Fibroblast of skin of right quadriceps (primary cell): ENCODE measurements around the gene PLLP.
A peak's percentile ranks its signal among the peaks of the same experiment; 100 is the strongest.

ENCODE experiments used
- DNase-seq: peaks from one replicate; pipeline ENCODE4 v3.0.0-alpha.2; 2013

The PLLP gene

DNA sequence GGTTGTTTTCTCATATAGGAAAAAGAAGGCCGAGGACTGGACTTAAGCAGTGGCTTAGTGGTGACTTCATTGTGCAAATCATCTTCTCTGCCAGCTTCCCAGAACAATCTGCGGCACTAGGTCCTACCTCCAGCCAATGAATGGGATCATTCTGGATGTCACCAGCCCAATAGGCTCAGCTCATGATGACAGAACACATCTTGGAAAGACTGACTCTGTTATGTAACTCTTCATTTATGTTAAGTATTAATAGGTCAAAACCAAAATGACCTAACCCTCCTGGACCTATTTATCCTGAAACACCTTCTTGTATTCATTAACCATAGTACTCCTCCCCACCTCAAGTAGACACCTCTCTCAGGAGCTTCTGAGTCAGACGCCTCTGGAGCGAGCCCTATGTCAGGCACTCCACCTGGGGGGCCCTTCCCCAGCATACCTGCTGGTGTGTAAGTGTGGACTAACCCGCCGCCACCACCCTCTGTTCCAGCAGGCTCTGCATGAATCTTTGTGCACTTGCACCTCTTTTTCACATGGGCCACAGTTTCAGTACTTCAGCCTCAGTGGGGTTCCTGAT lies 32.2 kb downstream of the PLLP start:
- DNase-seq = no peak

DNA sequence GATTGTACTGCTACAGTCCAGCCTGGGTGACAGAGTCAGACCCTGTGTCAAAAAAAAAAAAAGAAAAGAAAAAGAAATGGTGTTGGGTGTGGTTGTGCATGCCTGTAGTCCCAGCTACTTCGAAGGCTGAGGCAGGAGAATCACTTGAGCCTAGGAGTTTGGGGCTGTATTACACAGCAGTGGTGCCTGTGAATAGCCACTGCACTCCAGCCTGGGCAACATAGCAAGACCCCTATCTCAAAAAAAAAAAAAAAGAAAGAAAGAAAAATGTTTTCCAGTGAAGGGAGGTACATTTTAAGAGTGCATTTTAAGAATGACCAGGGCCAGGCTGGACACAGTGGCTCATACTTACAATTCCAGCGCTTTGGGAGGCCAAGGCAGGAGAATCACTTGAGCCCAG lies 33.1 kb downstream of the PLLP start:
- DNase-seq = no peak

DNA sequence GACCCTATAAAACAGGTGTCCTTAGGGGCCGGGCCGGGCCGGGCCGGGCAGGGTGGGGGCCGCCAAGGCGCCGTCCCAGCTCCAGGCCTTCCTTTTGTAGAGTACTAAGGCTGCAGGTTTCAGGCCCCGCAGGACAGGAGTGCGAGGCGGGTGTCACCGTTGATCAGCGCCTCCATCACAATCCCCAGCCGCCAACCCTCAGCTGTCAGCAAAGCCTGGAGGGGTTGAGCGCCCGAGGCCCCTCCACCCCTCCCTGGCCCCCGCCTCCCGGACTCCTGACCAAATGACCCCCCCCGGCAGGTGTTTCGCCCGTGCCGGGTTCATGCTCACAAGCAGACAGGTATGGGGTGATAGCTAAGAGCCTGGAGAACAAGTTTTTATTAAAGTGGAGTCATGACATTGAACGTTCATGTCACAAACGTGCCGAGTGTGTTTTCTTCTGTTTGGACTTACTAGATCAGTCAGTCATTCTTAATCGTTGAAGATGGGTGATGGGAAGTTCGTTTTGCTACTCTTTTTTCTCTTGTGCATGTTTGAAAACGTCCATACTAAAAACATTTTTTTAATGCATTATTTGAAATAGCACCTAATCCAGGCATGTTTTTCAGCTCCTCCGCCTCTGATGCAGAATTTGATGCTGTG lies 38.9 kb downstream of the PLLP start:
- DNase-seq = no peak

DNA sequence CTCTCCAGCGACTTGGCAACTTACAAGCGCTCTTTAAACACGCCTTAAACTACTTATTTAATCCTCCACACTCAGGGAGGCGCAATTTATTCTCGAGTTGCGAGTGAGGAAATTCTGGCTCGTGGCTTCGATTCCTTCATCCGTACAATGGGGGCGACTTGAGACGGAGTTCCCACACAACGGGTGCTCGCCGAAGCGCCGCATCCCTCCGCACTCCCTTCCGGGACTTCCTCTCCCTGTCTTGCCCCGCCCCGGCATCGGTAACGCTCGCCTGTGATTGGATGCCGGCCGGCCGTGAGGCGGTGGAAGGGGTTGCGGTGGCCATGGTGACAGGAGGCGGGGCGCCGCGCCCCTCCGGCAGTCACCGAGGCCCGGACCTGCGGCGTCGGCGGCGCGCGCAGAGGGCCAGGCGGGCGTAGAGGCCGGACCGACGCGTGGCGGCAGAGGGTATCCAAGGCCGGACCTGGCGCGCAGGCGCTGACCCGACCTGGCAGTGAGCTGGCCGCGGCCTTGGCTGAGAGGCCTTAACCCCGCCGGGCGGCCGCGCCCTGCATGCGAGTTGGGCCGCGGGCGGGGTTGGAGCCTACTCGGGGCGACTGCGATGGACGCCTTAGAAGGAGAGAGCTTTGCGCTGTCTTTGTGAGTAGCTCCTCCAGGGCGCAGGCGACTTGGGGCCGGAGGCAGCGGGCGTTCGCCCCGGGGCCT lies 39.6 kb downstream of the PLLP start, which contains the start of gene ARL2BP:
ARL2BP (plus strand) TSS at position 493 of the 705 bp plus-strand sequence; CDS start at position 602, 109 bp downstream.
- peak; percentile 97 for DNase-seq

DNA sequence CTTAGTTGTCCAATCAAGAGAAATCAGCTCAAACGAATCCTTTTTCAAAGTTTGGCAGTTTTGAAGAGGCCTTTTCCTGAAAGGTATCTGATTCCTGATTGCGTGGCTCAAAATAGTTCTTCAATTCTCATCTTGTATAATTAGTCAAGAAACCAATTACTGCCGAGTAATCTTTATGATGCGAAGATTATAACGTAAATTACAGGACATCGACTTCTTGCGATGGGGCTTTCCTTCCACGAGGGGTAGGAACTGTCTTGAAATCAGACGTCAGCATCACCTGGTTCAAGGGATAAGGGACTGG lies 40.1 kb downstream of the PLLP start:
- no peak for DNase-seq

DNA sequence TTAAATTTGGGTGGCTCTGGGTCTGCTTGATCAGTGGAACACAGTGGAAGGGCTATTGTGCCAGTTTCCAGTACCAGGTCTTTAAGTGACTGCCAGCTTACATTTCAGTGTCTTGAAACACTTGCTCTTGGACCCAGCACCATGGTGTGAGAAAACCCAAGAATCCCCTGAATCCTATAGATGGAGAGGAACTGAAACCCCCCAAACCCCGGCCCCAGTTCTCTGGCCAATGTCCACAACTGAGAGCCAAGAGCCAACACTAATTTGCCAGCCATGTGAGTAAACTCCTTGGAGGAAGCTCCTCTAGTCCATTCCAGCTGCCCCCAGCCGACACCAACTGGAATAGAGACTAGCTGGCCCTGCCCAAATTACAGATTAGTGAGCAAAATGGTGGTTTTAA lies 41.8 kb downstream of the PLLP start:
- no peak for DNase-seq

DNA sequence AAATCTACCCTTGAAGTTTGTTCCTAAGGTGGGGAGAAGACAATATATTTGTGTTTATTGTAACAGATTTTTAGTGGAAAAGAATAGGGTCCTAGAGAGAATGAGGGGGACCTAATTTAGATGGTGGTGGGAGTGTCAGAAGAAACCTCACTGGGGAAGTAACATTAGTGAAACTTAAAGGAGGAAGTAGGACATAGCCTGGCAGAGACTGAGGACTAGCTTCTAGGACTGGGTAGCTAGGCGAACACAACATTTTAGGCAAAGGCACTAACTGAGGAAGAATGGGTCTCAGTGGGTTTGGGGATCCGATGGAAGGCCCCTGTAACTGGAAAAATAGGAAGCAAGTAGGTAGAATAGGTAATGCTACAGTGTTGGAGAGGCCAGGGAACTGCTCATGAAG lies 43.6 kb downstream of the PLLP start:
- DNase-seq = no peak

DNA sequence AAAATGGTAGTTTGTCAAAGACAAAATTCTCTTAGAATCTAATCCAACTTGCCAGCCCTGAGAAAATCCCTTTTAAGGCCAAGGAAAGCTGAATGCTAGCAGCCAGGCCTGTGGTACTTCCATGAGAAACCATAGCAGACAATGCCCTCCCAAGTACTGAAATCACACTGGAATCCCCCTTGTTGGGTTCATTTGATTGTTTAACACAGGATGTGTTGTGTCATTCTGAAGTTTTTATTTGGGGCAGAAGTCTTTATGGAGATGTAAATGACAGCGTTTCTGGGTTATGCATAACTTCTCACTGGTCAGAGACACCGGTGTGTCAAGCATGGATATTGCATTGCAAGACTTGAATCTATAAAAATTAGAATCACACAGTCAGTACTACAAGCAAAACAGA lies 45.4 kb downstream of the PLLP start:
- DNase-seq = no peak

DNA sequence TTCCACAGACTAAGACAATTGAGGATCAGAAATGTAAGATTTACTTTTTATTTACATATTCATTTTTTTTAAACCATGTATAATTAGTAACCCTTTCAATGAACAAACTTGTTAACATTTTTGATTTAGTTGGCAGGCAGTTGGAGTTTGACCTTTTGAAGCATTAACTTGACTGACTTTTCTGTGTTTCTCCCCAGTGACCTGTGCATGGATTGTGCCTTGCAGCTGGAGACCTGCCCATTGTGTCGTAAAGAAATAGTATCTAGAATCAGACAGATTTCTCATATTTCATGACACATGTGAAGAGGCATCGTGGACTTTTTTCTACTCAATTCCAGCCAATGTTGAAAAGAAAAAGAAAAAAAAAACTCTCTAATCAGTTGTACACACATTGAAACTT lies 45.8 kb downstream of the PLLP start:
- no peak for DNase-seq

DNA sequence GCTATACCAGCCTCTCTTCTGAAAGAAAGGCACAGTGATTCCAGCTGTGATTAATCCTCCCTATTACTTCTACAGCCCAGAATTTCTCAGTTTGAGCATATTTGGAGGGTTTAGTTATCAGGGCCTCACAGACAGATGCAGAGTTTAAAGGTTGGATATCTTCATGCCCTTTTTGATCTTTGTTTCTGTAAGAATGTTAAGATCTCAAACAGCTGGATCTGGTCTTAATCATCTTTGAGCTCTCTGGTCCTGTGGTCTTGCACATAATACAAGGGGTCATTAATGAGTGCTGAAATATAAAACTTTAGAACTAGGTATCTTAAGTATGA lies 48.5 kb downstream of the PLLP start:
- no peak for DNase-seq

DNA sequence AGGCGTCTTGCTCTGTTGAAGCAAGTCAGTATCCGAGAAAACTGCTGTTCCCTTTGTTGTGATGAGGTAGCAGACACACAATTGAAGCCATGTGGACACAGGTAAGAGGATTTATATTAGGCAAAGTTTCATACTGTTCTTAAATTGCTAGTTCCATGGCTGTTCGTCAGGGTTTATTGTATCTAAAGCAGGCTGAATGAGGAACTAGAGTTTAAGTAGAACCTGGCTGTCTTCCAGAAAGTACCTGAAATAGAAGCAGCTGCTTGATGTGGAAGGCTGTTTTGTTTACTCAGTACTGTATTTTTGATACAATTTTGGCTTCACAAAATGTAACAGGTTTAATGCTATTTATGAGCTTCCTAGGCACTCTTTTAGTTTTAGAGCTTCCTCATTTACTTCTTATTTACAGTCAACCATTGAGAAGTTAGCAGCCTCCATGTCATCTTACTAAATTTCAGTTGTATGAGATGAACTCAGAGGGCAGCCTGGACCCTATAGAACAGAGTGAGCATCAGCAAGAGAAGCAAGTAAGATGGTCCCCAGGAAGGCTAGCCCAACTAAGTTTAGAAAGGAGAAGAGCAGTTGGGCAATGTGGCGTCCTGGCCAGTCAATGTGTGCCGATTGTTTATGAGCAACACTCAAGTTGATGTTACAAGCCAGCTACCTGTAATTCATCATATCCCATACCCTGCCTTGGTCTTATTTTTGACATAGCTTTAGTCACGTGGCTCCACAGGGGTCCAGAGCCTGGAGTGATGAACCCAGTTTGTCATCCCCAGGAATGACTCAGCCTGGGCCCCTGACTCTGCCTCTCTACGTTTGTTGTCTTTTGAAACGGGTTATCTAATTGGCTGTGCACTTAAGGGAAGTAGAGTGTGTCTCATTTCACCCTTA lies 49.1 kb downstream of the PLLP start:
- peak; percentile 87 for DNase-seq

DNA sequence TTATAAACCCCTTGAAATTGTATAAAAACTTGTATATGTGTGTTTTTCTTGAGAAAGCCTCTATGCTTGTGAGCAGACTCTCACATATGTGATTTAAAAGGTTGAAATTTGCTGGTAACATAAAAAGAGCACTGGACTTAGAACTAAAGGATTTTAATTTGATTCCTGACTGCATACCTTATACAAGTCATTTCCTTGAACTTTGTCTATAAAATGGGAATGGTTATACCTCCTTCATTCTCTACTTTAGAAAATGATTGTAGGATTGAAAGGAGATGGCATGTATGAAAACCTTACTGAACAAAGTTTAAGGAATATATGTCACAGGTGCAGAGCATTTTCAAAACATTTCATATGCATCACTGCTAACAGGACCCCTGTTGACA lies 49.8 kb downstream of the PLLP start:
- no peak for DNase-seq

DNA sequence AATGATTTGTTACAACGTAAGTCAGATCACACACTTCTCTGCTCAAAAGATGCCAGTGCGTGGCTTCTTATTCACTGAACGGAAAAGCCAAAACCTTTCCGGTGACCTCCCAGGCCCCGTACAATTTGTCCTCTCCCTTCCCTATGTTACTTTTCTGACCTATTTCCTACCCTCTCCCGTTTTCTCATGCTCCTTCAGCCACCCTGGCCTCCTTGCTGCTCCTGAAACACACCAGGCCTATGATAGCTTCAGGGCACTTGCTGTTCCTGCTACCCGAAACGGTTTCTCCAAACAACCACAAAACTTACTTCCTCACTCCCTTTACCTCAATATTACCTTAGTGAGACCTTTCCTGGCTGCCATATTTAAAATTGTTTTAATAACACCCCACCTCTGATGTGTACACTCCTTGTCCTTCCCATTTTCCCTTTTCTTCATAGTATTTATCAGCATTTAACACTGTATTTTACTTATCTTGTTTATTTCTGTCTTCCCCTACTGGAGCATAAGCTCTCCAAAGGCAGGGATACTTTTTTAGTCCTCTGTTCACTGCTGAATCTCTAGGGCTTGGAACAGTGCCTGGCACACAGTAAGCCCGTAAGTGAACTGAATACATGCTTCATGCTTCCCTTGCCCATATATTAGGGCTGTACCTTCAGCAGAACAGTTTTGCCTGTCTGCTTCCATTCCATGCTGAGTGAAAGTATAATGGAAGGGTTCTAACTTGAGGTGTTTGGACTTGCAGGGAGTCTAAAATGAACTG lies 50.3 kb downstream of the PLLP start:
- no peak for DNase-seq

DNA sequence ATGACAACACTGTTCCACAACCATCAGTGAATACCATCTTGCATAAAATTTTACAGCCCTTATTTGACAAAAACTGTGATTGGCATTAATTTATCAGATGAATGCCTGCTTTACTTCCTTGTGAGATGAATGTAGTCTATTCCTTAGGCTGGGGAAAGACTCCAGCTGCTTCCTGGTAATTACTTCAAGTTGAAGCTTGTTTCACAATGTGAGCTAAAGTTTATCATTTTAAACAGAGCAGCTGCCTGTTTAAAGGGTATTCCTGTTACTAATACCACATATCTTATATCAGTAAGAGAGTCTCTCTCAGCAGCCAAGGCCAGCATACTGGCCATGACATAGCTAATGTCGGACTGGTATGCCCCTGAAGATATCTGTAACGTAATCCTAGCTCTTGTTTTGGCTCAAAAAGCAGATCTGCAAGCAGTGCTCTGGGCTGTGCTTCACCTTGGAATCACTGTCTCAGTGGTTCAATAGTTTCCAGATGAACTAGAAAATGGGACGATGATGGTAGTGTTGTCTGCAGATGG lies 52.6 kb downstream of the PLLP start:
- no peak for DNase-seq

DNA sequence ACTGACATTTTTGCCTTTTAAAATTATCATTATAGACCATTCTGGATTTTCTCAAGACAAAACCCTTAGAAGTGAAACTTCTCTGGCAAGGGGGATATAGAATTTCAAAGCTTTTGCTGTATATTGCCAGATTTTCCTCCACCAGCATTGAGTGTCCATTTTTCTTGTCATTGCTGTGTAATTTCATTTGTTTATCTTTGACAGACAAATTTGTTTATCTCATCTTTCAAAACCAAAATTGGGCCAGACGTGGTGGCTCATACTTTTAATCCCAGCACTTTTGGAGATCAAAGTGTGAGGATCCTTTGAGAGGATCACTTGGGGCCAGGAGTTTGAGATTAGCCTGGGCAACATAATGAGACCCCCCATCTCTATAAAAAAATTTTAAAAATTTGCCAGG lies 55.4 kb downstream of the PLLP start:
- no peak for DNase-seq

DNA sequence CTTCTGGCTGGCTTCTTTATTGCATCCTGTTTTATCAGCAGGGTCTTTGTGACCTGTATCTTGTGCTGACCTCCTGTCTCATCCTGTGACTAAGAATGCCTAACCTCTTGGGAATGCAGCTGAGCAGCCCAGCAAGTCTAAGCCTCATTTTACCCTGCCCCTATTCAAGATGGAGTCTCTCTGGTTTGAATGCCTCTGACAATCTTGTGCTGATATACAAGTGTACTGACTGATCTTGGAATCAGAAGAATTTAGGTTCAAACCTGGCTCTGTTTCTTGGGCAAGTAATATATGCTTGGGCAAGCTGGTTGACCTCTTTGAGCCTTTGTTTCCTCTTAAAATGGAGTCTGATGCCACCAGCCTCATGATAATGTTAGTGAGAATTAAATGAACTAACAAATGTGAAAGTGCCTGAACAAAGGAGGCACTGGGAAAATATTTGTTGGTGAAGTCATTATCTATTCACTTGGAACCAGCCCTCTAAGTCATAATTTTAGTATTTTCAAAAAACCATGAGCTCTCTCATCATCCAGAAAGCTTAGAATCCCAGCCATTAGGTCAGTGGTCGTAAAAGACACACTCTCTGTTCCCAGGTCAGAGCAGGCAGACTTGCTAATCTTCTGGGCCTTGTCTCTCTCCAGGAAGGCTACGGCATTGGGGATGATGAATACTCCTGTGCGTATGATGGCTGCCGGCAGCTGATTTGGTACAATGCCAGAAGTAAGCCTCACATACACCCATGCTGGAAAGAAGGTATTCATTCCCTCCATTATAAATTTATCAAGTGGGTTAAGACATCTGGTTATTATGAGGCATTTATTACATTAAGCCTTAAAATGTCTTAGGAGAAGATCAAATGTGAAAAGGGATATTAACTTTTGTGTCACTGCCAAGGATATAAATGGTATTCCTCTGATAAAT lies 57.5 kb downstream of the PLLP start:
- DNase-seq = peak; percentile 25

DNA sequence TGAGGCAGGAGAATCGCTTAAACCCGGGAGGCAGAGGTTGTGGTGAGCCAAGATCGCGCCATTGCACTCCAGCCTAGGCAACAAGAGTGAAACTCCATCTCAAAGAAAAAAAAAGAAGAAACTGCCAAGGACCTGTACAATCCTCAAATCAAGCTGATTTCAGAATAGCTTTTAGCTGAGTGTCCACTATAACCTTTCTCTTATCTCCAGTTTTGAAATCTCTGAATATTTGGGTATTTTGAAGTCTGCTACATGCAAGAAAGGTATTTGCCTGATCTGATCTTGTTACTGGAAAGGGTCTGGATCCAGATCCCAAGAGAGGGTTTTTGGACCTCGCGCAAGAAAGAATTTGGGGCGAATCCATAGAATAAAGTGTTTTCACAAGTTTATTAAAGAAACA lies 58.5 kb downstream of the PLLP start:
- no peak for DNase-seq

DNA sequence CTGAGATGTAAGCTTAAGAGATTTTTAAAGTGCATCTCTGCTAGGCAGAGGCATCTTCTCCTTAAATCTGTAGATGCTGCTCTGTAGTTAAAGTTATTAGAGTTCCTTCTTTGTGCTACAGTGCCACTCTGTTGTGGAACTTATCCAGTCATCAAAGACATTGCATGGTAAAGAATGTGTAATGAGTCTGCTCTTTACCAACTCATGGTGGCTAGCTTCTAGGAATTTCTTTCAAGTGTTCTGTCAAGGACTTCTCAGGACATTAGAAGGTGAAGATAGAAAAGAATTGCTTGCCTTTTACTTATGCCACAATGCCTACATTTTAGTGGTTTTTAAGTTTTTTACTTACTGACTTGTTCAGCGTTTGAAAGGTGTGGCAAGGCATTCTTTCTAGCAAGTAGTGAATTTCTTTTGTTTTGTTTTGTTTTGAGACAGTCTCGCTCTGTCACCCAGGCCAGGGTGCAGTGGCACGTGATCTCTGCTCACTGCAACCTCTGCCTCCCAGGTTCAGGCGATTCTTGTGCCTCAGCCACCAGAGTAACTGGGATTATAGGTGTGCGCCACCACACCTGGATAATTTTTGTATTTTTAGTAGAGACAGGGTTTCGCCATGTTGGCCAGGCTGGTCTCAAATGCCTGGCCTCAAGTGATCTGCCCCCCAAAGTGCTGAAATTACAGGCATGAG lies 59.7 kb downstream of the PLLP start:
- DNase-seq = no peak

DNA sequence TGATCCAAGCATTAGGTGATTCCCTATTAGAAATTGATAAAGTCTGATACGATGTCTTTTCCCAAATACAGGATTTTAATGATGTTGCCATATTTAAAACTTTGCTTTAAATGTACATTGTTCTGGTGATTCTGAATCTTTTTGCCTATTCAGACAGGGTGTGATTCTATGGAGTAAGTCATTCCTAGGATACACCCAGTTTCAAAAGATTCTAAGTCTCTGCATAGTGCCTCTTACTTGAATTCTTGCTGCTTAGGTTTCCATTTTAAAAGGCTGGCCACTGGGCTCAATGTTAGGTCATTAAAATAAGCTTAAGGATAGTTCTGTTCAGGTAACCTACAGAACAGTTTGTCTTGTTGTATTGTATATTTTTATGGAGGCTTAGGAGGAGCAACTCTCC lies 61.4 kb downstream of the PLLP start:
- DNase-seq = no peak

DNA sequence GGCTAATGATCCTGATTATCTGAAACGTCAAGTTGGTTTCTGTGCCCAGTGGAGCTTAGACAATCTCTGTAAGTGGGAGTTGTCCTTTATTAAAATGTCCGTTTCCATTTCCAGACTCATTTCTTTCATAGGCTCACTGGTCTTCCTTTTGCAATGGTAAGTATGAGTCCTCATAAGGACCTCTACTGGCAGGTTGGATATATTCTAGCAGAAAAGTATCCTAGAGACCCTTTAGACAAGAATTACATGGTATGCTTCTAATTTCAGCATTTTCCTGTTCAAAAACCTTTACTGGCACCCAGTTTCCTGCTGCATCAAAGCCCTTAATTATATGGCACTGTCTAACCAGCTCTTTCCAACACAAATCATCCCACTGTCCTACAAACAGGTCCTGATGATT lies 67.5 kb downstream of the PLLP start:
- no peak for DNase-seq

DNA sequence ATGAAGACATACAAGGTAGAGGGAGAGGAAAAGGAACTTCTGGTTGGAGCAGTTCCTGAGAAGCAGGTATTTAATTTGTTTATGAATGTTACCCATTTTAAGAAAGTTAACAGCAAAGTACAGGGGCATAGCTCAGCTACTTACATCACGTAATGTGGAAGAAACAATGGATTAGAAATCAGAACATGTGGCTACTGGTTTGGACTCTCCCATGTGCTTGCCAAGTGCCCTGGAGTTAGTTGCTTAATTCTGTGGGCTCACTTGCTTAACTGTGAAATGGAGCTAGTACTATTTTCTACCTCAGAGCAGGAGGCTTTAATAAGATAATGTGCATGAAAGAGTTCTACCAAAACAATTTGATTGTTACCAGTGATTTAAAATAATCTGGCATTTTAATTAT lies 71.0 kb downstream of the PLLP start:
- DNase-seq = no peak
